GM12891 (cell line): ENCODE data around the gene RBM45. TPM values are rescaled to one million over a fixed set of nuclear protein-coding genes. Genes with fewer than 3 reads are reported as not detected.

Experiments
- DNase-seq: peaks from one replicate; pipeline ENCODE4 v3.0.0; 2011; ENCODE audit warnings: low spot score; ENCODE audit not compliant: insufficient read length
- FAIRE-seq: peaks from 2 replicates; lab custom pipeline; 2011; peaks lifted over from hg19 to GRCh38; lab: Jason Lieb, UNC
- PAX5 ChIP-seq: IDR thresholded peaks from 2 replicates; pipeline ENCODE4 v1.6.1; 2011; ENCODE audit warnings: low read length, moderate library complexity, mild to moderate bottlenecking; ENCODE audit not compliant: insufficient read depth, severe bottlenecking
- POLR2A ChIP-seq: IDR thresholded peaks from 2 replicates; pipeline ENCODE4 v1.6.1; 2011; ENCODE audit warnings: low read depth, low read length, control low read depth
- POLR2AphosphoS5 ChIP-seq: IDR thresholded peaks from 2 replicates; pipeline ENCODE4 v1.6.1; 2011; ENCODE audit warnings: low read depth, low read length, control low read depth
- POU2F2 ChIP-seq: IDR thresholded peaks from 2 replicates; pipeline ENCODE4 v1.6.1; 2011; ENCODE audit warnings: low read depth, mild to moderate bottlenecking, control low read depth, low read length, moderate library complexity
- SPI1 ChIP-seq: IDR thresholded peaks from 2 replicates; pipeline ENCODE4 v1.6.1; 2011; ENCODE audit warnings: low read depth, low read length, control low read depth
- TAF1 ChIP-seq: IDR thresholded peaks from 2 replicates; pipeline ENCODE4 v1.6.1; 2011; ENCODE audit warnings: low read depth, low read length, control low read depth
- polyA plus RNA-seq: library from polyadenylated mRNA; unstranded; fragments of >200 nt; gene quantifications from one replicate; pipeline ENCODE4 v1.2.1, GENCODE V29; 2012; ENCODE audit warnings: low read depth, missing spikeins, inconsistent platforms; ENCODE audit not compliant: missing spikeins

RBM45 gene
- polyA plus RNA-seq: 9.5 TPM

- peak; percentile 79 for DNase-seq
- TF ChIP-seq POU2F2: peak; percentile 32; the same call in 1 of the 2 replicates
- TF ChIP-seq PAX5: no peak
- peak; percentile 85 for TF ChIP-seq POLR2A
- TF ChIP-seq SPI1: no peak
- peak; percentile 83 for TF ChIP-seq POLR2AphosphoS5
- TF ChIP-seq TAF1: peak; percentile 85
- FAIRE-seq: peak; percentile 97
Measured at GRCh38 chr2:178112202-178113152, at the start of gene RBM45. Gene RBM45 (plus strand): TSS chr2:178112437. CDS start chr2:178112547, 110 bp downstream.

- TF ChIP-seq TAF1: no peak
- TF ChIP-seq POU2F2: no peak
- TF ChIP-seq SPI1: no peak
- TF ChIP-seq POLR2AphosphoS5: no peak
- no peak for TF ChIP-seq PAX5
- TF ChIP-seq POLR2A: no peak
- DNase-seq (no peak), FAIRE-seq (no peak)
Measured at GRCh38 chr2:178066324-178066723, 45.9 kb upstream of the RBM45 start.

- no peak for FAIRE-seq
- DNase-seq: no peak
- TF ChIP-seq TAF1 (no peak), POU2F2 (no peak), SPI1 (no peak), POLR2AphosphoS5 (no peak), PAX5 (no peak), POLR2A (no peak)
Measured at GRCh38 chr2:178066890-178067669, 45.2 kb upstream of the RBM45 start.

- TF ChIP-seq SPI1 (no peak), POLR2AphosphoS5 (no peak), POLR2A (no peak), TAF1 (no peak), POU2F2 (no peak), PAX5 (no peak)
- FAIRE-seq: no peak
Measured at GRCh38 chr2:178068823-178069454, 43.3 kb upstream of the RBM45 start.

GRCh38 chr2:178069551-178069950 is 42.7 kb upstream of the RBM45 start:
- no peak for DNase-seq
- no peak for FAIRE-seq
- TF ChIP-seq TAF1 (no peak), SPI1 (no peak), POLR2A (no peak), POLR2AphosphoS5 (no peak), POU2F2 (no peak), PAX5 (no peak)

More at GRCh38 chr2:178068823-178069454, 43.3 kb upstream of the RBM45 start:
- DNase-seq: no peak

- no peak for TF ChIP-seq SPI1
- TF ChIP-seq POU2F2: no peak
- TF ChIP-seq POLR2A: no peak
- TF ChIP-seq POLR2AphosphoS5: no peak
- TF ChIP-seq TAF1: no peak
- TF ChIP-seq PAX5: no peak
- no peak for FAIRE-seq
Measured at GRCh38 chr2:178070824-178071223, 41.4 kb upstream of the RBM45 start.

GRCh38 chr2:178072000-178072382 is 40.2 kb upstream of the RBM45 start:
- no peak for FAIRE-seq
- TF ChIP-seq POU2F2: no peak
- no peak for TF ChIP-seq PAX5
- no peak for TF ChIP-seq TAF1
- TF ChIP-seq POLR2AphosphoS5: no peak
- TF ChIP-seq SPI1: no peak
- TF ChIP-seq POLR2A: no peak

More at GRCh38 chr2:178070824-178071223, 41.4 kb upstream of the RBM45 start:
- no peak for DNase-seq

GRCh38 chr2:178072383-178073301 is 39.6 kb upstream of the RBM45 start, which contains the start of gene PDE11A:
Gene PDE11A (minus strand): TSS chr2:178072777. CDS start chr2:178072437, 340 bp downstream.
- TF ChIP-seq TAF1 (no peak), POU2F2 (no peak), SPI1 (no peak), POLR2AphosphoS5 (no peak), PAX5 (no peak), POLR2A (no peak)
- DNase-seq: no peak
- FAIRE-seq: no peak

More at GRCh38 chr2:178072000-178072382, 40.2 kb upstream of the RBM45 start:
- no peak for DNase-seq
